Liver (tissue), 9 donors: ENCODE data around the gene ADAMTS3. TPM values are rescaled to one million over a fixed set of nuclear protein-coding genes. Genes with fewer than 3 reads are reported as not detected.

Experiments used
- DNase-seq: peaks from one replicate; pipeline ENCODE4 v3.0.0-alpha.2; 2017; ENCODE audit warnings: low spot score
- H3K27ac ChIP-seq, 2 donors: one replicate each; pipeline ENCODE4 v1.7.0; 2013; ENCODE audit warnings: inconsistent platforms in 2 of 2, low read length in 2 of 2, control low read depth in 1 of 2, low read depth in 1 of 2, mild to moderate bottlenecking in 1 of 2
- H3K27me3 ChIP-seq, 4 donors: one replicate each; pipeline versions ENCODE4 v1.6.1 to v1.7.0; 2013; ENCODE audit warnings: low read length in 3 of 4, inconsistent platforms in 1 of 4, mild to moderate bottlenecking in 1 of 4, moderate library complexity in 1 of 4; ENCODE audit not compliant: control insufficient read depth in 4 of 4, insufficient read depth in 4 of 4
- H3K36me3 ChIP-seq, 4 donors: one replicate each; pipeline versions ENCODE4 v1.6.1 to v1.7.0; 2013; ENCODE audit warnings: low read length in 3 of 4, mild to moderate bottlenecking in 3 of 4, low read depth in 1 of 4, moderate library complexity in 1 of 4; ENCODE audit not compliant: control insufficient read depth in 4 of 4, insufficient read depth in 3 of 4
- H3K4me1 ChIP-seq, 4 donors: one replicate each; pipeline versions ENCODE4 v1.6.1 to v1.7.0; 2013; ENCODE audit warnings: low read length in 3 of 4, mild to moderate bottlenecking in 3 of 4, moderate library complexity in 1 of 4; ENCODE audit not compliant: control insufficient read depth in 4 of 4, insufficient read depth in 4 of 4
- H3K4me3 ChIP-seq, 3 donors: one replicate each; pipeline versions ENCODE4 v1.6.1 to v1.7.0; 2013; ENCODE audit warnings: low read length in 3 of 3, control low read depth in 1 of 3, low read depth in 1 of 3, mild to moderate bottlenecking in 1 of 3
- H3K9ac ChIP-seq, 2 donors: one replicate each; pipeline ENCODE4 v1.7.0; 2013; ENCODE audit warnings: low read length in 2 of 2, mild to moderate bottlenecking in 2 of 2, moderate library complexity in 2 of 2, control low read depth in 1 of 2, low read depth in 1 of 2
- H3K9me3 ChIP-seq, 4 donors: one replicate each; pipeline versions ENCODE4 v1.6.1 to v1.7.0; 2013; ENCODE audit warnings: low read length in 3 of 4; ENCODE audit not compliant: control insufficient read depth in 4 of 4
- EGR1 ChIP-seq, 2 donors: IDR thresholded peaks; 2 replicates each; pipeline ENCODE4 v1.6.1; 2016 to 2018; ENCODE audit warnings: antibody characterized with exemption in 2 of 2, low read depth in 2 of 2
- FOXA1 ChIP-seq: IDR thresholded peaks from 2 replicates; pipeline ENCODE4 v1.6.1; 2016; ENCODE audit warnings: antibody characterized with exemption
- FOXA2 ChIP-seq: IDR thresholded peaks from 2 replicates; pipeline ENCODE4 v1.6.1; 2016; ENCODE audit warnings: antibody characterized with exemption
- GABPA ChIP-seq, 2 donors: IDR thresholded peaks in 1 of 2; conservative IDR thresholded peaks in 1 of 2; 2 replicates each; pipeline ENCODE4 v1.6.1; 2016; ENCODE audit warnings: antibody characterized with exemption in 2 of 2, mild to moderate bottlenecking in 1 of 2, moderate library complexity in 1 of 2
- HNF4A ChIP-seq, 2 donors: conservative IDR thresholded peaks; 2 replicates each; pipeline ENCODE4 v1.6.1; 2016; ENCODE audit warnings: antibody characterized with exemption in 2 of 2, mild to moderate bottlenecking in 2 of 2
- HNF4G ChIP-seq: IDR thresholded peaks from 2 replicates; pipeline ENCODE4 v1.6.1; 2016; ENCODE audit warnings: antibody characterized with exemption
- JUND ChIP-seq, 2 donors: IDR thresholded peaks; 2 replicates each; pipeline ENCODE4 v1.6.1; 2016; ENCODE audit warnings: antibody characterized with exemption in 2 of 2
- NR2F2 ChIP-seq: IDR thresholded peaks from 2 replicates; pipeline ENCODE4 v1.6.1; 2016; ENCODE audit warnings: antibody characterized with exemption
- RAD21 ChIP-seq, 2 donors: IDR thresholded peaks; 2 replicates each; pipeline ENCODE4 v1.6.1; 2016; ENCODE audit warnings: antibody characterized with exemption in 2 of 2, mild to moderate bottlenecking in 2 of 2
- RXRA ChIP-seq, 2 donors: IDR thresholded peaks; 2 replicates each; pipeline ENCODE4 v1.6.1; 2017 to 2018; ENCODE audit warnings: antibody characterized with exemption in 2 of 2, mild to moderate bottlenecking in 1 of 2
- SP1 ChIP-seq: IDR thresholded peaks from 2 replicates; pipeline ENCODE4 v1.6.1; 2018; ENCODE audit warnings: antibody characterized with exemption, mild to moderate bottlenecking
- TAF1 ChIP-seq: conservative IDR thresholded peaks from 2 replicates; pipeline ENCODE4 v1.6.1; 2016; ENCODE audit warnings: antibody characterized with exemption, mild to moderate bottlenecking
- YY1 ChIP-seq: IDR thresholded peaks from 2 replicates; pipeline ENCODE4 v1.6.1; 2016; ENCODE audit warnings: antibody characterized with exemption, mild to moderate bottlenecking
- WGBS: extraction: QIAGEN DNeasy Blood & Tissue Kit; methylation state at CpG from one replicate; pipeline ENCODE4 v1.1.7; 2013; 5-methylcytosine and 5-hydroxymethylcytosine counted together
- polyA plus RNA-seq, 2 donors: library from polyadenylated mRNA; stranded (reverse) in 1 of 2; unstranded in 1 of 2; fragments of 200-250 nt in 1 of 2; fragments of >200 nt in 1 of 2; fragmentation: Nextera tagmentation in 1 of 2; extraction: Ambion mirVana in 1 of 2; gene quantifications; one replicate each; pipeline versions ENCODE4 v1.2.1 to v1.2.3, GENCODE V29; 2013 to 2015
- total RNA-seq, 2 donors: library from RNA; depleted of rRNA; stranded (reverse); fragments of >200 nt; gene quantifications; one replicate each; pipeline ENCODE4 v1.2.3, GENCODE V29; 2014
- TF ChIP-seq, protein P1 (sequence below): IDR thresholded peaks from 2 replicates; pipeline ENCODE4 v1.6.1; 2016; ENCODE audit warnings: antibody characterized with exemption
- TF ChIP-seq, protein P2 (sequence below): IDR thresholded peaks from 2 replicates; pipeline ENCODE4 v1.6.1; 2016; ENCODE audit warnings: antibody characterized with exemption
- TF ChIP-seq, protein P3 (sequence below): IDR thresholded peaks from 2 replicates; pipeline ENCODE4 v1.6.1; 2016; ENCODE audit warnings: antibody characterized with exemption, mild to moderate bottlenecking
- TF ChIP-seq, protein P4 (sequence below): IDR thresholded peaks from 2 replicates; pipeline ENCODE4 v1.6.1; 2016; ENCODE audit warnings: antibody characterized with exemption
- TF ChIP-seq, protein P5 (sequence below): fragments of 150-350 bp; IDR thresholded peaks from 2 replicates; pipeline ENCODE4 v1.5.1; 2017; ENCODE audit warnings: improper control_type of control experiment, low read depth, low read length; ENCODE audit not compliant: missing input control
- donor health status: healthy.
- donor health status: healthy.
- donor health status: healthy.
- donor health status: healthy.
- donor health status: healthy.

The ADAMTS3 gene
- total and polyA plus RNA-seq, 4 donors, result 0.12 to 1.9 (median 0.25) TPM; not detected in 1

DNA sequence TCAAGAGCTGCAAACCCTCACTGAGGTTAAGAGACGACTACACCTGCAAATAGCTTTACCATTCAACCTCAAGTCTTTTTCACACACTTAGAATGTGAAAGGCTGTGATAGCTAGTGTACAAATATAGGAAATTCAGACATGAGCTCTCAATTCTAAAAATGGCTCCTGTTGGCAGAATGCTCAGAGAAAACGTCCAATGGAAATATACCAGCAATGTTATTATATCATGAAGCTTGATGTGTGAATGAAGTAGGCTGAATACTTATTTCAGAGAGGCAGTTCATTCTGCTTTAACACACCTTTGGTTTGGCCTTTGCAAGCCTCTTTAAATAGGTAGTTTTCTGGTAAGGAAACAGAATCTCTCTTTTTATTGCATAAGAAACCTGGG is 227.6 kb downstream of the ADAMTS3 start:
- Histone ChIP-seq H3K4me3 (no peak overlapping the region), H3K4me1 (no peaks in the 10 kb centered on the region), H3K27me3 (peaks cover 0 to 4% (median 0%) of the 10 kb centered on the region in 4 donors), H3K27ac (no peak overlapping the region), H3K36me3 (no peaks in the 10 kb centered on the region), H3K9me3 (no peaks in the 10 kb centered on the region), H3K9ac (no peak overlapping the region)
- no peak for DNase-seq
- WGBS, result 58% methylated on average over 2 of the region's 2 CpGs
- TF ChIP-seq, protein P1, sequence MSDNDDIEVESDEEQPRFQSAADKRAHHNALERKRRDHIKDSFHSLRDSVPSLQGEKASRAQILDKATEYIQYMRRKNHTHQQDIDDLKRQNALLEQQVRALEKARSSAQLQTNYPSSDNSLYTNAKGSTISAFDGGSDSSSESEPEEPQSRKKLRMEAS, result no peak
- no peak for TF ChIP-seq FOXA1
- TF ChIP-seq RXRA (IDR thresholded peaks at IDR 0.05), result no peak
- TF ChIP-seq, protein P2, sequence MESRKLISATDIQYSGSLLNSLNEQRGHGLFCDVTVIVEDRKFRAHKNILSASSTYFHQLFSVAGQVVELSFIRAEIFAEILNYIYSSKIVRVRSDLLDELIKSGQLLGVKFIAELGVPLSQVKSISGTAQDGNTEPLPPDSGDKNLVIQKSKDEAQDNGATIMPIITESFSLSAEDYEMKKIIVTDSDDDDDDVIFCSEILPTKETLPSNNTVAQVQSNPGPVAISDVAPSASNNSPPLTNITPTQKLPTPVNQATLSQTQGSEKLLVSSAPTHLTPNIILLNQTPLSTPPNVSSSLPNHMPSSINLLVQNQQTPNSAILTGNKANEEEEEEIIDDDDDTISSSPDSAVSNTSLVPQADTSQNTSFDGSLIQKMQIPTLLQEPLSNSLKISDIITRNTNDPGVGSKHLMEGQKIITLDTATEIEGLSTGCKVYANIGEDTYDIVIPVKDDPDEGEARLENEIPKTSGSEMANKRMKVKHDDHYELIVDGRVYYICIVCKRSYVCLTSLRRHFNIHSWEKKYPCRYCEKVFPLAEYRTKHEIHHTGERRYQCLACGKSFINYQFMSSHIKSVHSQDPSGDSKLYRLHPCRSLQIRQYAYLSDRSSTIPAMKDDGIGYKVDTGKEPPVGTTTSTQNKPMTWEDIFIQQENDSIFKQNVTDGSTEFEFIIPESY, result no peak
- no peak for TF ChIP-seq NR2F2
- TF ChIP-seq TAF1, result no peak
- TF ChIP-seq FOXA2, result no peak
- TF ChIP-seq, protein P3, sequence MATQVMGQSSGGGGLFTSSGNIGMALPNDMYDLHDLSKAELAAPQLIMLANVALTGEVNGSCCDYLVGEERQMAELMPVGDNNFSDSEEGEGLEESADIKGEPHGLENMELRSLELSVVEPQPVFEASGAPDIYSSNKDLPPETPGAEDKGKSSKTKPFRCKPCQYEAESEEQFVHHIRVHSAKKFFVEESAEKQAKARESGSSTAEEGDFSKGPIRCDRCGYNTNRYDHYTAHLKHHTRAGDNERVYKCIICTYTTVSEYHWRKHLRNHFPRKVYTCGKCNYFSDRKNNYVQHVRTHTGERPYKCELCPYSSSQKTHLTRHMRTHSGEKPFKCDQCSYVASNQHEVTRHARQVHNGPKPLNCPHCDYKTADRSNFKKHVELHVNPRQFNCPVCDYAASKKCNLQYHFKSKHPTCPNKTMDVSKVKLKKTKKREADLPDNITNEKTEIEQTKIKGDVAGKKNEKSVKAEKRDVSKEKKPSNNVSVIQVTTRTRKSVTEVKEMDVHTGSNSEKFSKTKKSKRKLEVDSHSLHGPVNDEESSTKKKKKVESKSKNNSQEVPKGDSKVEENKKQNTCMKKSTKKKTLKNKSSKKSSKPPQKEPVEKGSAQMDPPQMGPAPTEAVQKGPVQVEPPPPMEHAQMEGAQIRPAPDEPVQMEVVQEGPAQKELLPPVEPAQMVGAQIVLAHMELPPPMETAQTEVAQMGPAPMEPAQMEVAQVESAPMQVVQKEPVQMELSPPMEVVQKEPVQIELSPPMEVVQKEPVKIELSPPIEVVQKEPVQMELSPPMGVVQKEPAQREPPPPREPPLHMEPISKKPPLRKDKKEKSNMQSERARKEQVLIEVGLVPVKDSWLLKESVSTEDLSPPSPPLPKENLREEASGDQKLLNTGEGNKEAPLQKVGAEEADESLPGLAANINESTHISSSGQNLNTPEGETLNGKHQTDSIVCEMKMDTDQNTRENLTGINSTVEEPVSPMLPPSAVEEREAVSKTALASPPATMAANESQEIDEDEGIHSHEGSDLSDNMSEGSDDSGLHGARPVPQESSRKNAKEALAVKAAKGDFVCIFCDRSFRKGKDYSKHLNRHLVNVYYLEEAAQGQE, result no peak
- no peak for TF ChIP-seq YY1
- TF ChIP-seq, protein P4, sequence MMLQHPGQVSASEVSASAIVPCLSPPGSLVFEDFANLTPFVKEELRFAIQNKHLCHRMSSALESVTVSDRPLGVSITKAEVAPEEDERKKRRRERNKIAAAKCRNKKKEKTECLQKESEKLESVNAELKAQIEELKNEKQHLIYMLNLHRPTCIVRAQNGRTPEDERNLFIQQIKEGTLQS, result no peak
- TF ChIP-seq RAD21 (IDR thresholded peaks at IDR 0.05), result no peak
- TF ChIP-seq GABPA (IDR thresholded peaks at IDR 0.05 in 1 of 2, conservative IDR thresholded peaks at IDR 0.05 in 1 of 2), result no peak
- TF ChIP-seq, protein P5, sequence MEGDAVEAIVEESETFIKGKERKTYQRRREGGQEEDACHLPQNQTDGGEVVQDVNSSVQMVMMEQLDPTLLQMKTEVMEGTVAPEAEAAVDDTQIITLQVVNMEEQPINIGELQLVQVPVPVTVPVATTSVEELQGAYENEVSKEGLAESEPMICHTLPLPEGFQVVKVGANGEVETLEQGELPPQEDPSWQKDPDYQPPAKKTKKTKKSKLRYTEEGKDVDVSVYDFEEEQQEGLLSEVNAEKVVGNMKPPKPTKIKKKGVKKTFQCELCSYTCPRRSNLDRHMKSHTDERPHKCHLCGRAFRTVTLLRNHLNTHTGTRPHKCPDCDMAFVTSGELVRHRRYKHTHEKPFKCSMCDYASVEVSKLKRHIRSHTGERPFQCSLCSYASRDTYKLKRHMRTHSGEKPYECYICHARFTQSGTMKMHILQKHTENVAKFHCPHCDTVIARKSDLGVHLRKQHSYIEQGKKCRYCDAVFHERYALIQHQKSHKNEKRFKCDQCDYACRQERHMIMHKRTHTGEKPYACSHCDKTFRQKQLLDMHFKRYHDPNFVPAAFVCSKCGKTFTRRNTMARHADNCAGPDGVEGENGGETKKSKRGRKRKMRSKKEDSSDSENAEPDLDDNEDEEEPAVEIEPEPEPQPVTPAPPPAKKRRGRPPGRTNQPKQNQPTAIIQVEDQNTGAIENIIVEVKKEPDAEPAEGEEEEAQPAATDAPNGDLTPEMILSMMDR, result no peak

DNA sequence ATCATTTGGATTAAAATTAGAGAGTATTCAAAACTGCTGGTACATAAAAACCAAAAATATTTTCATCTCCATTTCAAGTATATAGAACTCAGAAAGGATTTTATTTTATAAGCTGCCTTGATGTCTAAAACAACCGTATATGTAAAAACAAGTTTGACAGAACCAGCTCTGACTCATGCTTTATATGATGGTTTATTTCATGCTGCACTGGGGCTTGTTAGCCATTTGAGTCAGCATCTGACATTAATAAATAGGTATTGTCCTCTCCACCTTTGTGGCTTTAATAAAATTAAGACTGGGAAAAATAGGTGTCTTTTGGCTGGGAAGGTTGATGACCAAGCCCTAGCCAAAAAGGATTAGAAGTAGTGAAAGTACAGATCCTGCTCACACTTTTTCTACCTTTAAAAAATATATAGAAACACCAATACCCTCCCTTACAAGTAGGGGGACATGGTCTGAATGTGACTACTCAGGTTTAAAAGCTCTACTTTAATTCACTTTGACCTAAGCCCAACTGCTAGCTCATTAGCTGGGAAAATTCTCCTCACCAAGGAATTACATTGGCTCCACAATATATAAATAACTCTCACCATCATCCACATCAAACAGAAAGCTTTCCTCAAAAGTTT is 228.1 kb downstream of the ADAMTS3 start:
- H3K9ac ChIP-seq, result no peak overlapping the region
- no peaks in the 10 kb centered on the region for H3K36me3 ChIP-seq
- no peak overlapping the region for H3K4me3 ChIP-seq
- no peak for DNase-seq
- WGBS, result 85% methylated on average over 1 of the region's 1 CpG
- H3K4me1 ChIP-seq, result no peaks in the 10 kb centered on the region
- no peaks in the 10 kb centered on the region for H3K9me3 ChIP-seq
- H3K27me3 ChIP-seq, result peaks cover 0 to 2% (median 0%) of the 10 kb centered on the region in 4 donors
- H3K27ac ChIP-seq, result no peak overlapping the region
- TF ChIP-seq HNF4A (conservative IDR thresholded peaks at IDR 0.05), result no peak
- TF ChIP-seq, protein P5, result no peak
- TF ChIP-seq RAD21 (IDR thresholded peaks at IDR 0.05), result no peak
- TF ChIP-seq SP1, result no peak
- no peak for TF ChIP-seq HNF4G
- no peak for TF ChIP-seq JUND (IDR thresholded peaks at IDR 0.05)
- no peak for TF ChIP-seq FOXA2
- no peak for TF ChIP-seq TAF1
- TF ChIP-seq NR2F2, result no peak
- no peak for TF ChIP-seq GABPA (IDR thresholded peaks at IDR 0.05 in 1 of 2, conservative IDR thresholded peaks at IDR 0.05 in 1 of 2)
- TF ChIP-seq EGR1 (IDR thresholded peaks at IDR 0.05; ENCODE audit: low read depth in 2 of 2), result no peak
- TF ChIP-seq, protein P4, result no peak
- TF ChIP-seq, protein P2, result no peak
- no peak for TF ChIP-seq RXRA (IDR thresholded peaks at IDR 0.05)
